WTC11 (cell line): Measurements from ENCODE around the gene OR5K4.

ENCODE experiments used
- IRF2 ChIP-seq: sonication (generic); formaldehyde crosslinking; IDR thresholded peaks from 2 replicates; pipeline ENCODE4 v1.8.0; 2022; ENCODE audit warnings: low read depth, missing genetic modification reagents, borderline replicate concordance
- RORB ChIP-seq: fragments of 250-450 bp; sonication (Bioruptor Pico); IDR thresholded peaks from 2 replicates; pipeline ENCODE4 v1.9.0; 2021; ENCODE audit warnings: mild to moderate bottlenecking
- TF ChIP-seq, protein P1 (sequence below): fragments of 200-600 bp; IDR thresholded peaks from 2 replicates; pipeline ENCODE4 v1.8.0; 2022; ENCODE audit warnings: antibody characterized with exemption
- TF ChIP-seq, protein P2 (sequence below): sonication (generic); formaldehyde crosslinking; IDR thresholded peaks from 2 replicates; pipeline ENCODE4 v1.8.1; 2023; ENCODE audit warnings: mild to moderate bottlenecking, missing genetic modification reagents, borderline replicate concordance
- TF ChIP-seq, protein P3 (sequence below): sonication (generic); formaldehyde crosslinking; IDR thresholded peaks from 2 replicates; pipeline ENCODE4 v1.8.0; 2022; ENCODE audit warnings: mild to moderate bottlenecking, missing genetic modification reagents
- TF ChIP-seq, protein P4 (sequence below): sonication (generic); formaldehyde crosslinking; IDR thresholded peaks from 2 replicates; pipeline ENCODE4 v1.8.1; 2023; ENCODE audit warnings: mild to moderate bottlenecking, missing genetic modification reagents, moderate library complexity

DNA sequence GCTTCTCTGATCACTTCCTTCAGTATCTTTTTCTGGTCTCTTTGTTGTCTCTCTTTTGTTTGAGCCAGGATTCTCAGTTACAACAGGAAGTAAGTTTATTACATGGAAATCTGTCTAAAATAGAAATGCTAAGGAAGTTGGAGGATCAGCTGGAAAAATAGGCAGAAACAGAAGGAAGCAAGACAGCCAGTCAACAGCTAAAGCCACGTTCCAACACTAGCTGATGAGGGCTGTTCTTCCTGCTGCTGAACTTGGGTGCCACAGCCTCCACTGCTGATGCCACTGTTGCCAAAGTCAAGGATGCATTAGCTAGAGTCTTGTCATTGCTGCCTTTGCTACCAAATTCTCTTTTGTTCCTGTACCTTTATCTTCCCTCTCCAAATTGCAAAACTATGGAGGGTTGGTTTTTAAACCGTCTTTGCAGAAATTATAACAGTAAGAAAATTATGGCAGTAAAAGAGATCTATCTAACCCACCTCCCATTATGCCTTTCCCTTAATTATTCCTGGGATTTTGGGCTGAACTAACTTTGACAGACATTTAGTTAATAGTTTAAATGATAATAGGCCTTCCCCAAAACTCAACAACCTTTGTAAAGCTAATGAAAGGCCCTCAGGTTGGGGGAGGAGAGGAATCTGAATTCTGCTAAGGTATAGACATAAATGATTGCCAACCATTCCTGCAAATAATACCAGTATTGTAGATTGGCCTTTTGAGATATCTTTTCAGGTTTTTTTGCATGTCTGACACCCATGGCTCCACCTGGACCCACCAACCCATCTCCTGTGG, 27.4 kb upstream of the OR5K4 start:
- TF ChIP-seq, protein P1, sequence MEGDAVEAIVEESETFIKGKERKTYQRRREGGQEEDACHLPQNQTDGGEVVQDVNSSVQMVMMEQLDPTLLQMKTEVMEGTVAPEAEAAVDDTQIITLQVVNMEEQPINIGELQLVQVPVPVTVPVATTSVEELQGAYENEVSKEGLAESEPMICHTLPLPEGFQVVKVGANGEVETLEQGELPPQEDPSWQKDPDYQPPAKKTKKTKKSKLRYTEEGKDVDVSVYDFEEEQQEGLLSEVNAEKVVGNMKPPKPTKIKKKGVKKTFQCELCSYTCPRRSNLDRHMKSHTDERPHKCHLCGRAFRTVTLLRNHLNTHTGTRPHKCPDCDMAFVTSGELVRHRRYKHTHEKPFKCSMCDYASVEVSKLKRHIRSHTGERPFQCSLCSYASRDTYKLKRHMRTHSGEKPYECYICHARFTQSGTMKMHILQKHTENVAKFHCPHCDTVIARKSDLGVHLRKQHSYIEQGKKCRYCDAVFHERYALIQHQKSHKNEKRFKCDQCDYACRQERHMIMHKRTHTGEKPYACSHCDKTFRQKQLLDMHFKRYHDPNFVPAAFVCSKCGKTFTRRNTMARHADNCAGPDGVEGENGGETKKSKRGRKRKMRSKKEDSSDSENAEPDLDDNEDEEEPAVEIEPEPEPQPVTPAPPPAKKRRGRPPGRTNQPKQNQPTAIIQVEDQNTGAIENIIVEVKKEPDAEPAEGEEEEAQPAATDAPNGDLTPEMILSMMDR: no peak
- TF ChIP-seq IRF2 (CRISPR knock-in tag) (no peak), RORB (no peak)
- TF ChIP-seq, protein P2, sequence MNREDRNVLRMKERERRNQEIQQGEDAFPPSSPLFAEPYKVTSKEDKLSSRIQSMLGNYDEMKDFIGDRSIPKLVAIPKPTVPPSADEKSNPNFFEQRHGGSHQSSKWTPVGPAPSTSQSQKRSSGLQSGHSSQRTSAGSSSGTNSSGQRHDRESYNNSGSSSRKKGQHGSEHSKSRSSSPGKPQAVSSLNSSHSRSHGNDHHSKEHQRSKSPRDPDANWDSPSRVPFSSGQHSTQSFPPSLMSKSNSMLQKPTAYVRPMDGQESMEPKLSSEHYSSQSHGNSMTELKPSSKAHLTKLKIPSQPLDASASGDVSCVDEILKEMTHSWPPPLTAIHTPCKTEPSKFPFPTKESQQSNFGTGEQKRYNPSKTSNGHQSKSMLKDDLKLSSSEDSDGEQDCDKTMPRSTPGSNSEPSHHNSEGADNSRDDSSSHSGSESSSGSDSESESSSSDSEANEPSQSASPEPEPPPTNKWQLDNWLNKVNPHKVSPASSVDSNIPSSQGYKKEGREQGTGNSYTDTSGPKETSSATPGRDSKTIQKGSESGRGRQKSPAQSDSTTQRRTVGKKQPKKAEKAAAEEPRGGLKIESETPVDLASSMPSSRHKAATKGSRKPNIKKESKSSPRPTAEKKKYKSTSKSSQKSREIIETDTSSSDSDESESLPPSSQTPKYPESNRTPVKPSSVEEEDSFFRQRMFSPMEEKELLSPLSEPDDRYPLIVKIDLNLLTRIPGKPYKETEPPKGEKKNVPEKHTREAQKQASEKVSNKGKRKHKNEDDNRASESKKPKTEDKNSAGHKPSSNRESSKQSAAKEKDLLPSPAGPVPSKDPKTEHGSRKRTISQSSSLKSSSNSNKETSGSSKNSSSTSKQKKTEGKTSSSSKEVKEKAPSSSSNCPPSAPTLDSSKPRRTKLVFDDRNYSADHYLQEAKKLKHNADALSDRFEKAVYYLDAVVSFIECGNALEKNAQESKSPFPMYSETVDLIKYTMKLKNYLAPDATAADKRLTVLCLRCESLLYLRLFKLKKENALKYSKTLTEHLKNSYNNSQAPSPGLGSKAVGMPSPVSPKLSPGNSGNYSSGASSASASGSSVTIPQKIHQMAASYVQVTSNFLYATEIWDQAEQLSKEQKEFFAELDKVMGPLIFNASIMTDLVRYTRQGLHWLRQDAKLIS (CRISPR knock-in tag): no peak
- TF ChIP-seq, protein P3, sequence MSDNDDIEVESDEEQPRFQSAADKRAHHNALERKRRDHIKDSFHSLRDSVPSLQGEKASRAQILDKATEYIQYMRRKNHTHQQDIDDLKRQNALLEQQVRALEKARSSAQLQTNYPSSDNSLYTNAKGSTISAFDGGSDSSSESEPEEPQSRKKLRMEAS (CRISPR knock-in tag): no peak
- TF ChIP-seq, protein P4, sequence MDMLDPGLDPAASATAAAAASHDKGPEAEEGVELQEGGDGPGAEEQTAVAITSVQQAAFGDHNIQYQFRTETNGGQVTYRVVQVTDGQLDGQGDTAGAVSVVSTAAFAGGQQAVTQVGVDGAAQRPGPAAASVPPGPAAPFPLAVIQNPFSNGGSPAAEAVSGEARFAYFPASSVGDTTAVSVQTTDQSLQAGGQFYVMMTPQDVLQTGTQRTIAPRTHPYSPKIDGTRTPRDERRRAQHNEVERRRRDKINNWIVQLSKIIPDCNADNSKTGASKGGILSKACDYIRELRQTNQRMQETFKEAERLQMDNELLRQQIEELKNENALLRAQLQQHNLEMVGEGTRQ (CRISPR knock-in tag): no peak
